GM06990 (cell line): Measurements from ENCODE around the gene HTR6.

Experiments used
- DNase-seq: peaks from one replicate; pipeline ENCODE4 v3.0.0-alpha.2; 2011; ENCODE audit not compliant: insufficient read length; ENCODE audit errors: extremely low read depth
- H3K27me3 ChIP-seq: replicated peaks from 2 replicates; pipeline ENCODE4 v1.6.0; 2011; ENCODE audit warnings: low read length; ENCODE audit not compliant: control insufficient read depth, insufficient read depth
- H3K36me3 ChIP-seq: 2 replicates; pipeline ENCODE4 v1.5.1; 2011; ENCODE audit warnings: low read length; ENCODE audit not compliant: control insufficient read depth, insufficient read depth
- H3K4me3 ChIP-seq: replicated peaks from 2 replicates; pipeline ENCODE4 v1.5.1; 2011; ENCODE audit warnings: low read depth, mild to moderate bottlenecking, control low read depth, low read length
- CTCF ChIP-seq: IDR thresholded peaks from 2 replicates; pipeline ENCODE4 v1.5.1; 2011; ENCODE audit warnings: low read length, control low read depth, mild to moderate bottlenecking, inconsistent platforms; ENCODE audit not compliant: insufficient read depth, poor library complexity, severe bottlenecking

Gene HTR6

GRCh38 chr1:19687414-19687813 lies 22.7 kb downstream of the HTR6 start:
- TF ChIP-seq CTCF = no peak
- Histone ChIP-seq H3K36me3 (no peaks in the 10 kb centered on the region; the same call in none of the 2 replicates), H3K27me3 (no peaks in the 10 kb centered on the region), H3K4me3 (no peak overlapping the region)
- no peak for DNase-seq

GRCh38 chr1:19688041-19688842 lies 23.6 kb downstream of the HTR6 start:
- Histone ChIP-seq H3K4me3 (no peak overlapping the region), H3K36me3 (no peaks in the 10 kb centered on the region; the same call in none of the 2 replicates), H3K27me3 (no peaks in the 10 kb centered on the region)
- no peak for DNase-seq
- no peak for TF ChIP-seq CTCF

- H3K4me3 ChIP-seq = no peak overlapping the region
- no peak for DNase-seq
- peaks cover 2% of the 10 kb centered on the region for H3K36me3 ChIP-seq
- no peaks in the 10 kb centered on the region for H3K27me3 ChIP-seq
- no peak for TF ChIP-seq CTCF
These were observed 24.5 kb downstream of the HTR6 start for GRCh38 chr1:19689085-19689757.

GRCh38 chr1:19689856-19690255 lies 25.2 kb downstream of the HTR6 start:
- DNase-seq = no peak
- H3K36me3 ChIP-seq = peaks cover 2% of the 10 kb centered on the region
- no peaks in the 10 kb centered on the region for H3K27me3 ChIP-seq
- no peak overlapping the region for H3K4me3 ChIP-seq
- no peak for TF ChIP-seq CTCF

- peaks cover 2% of the 10 kb centered on the region for H3K36me3 ChIP-seq
- no peak overlapping the region for H3K4me3 ChIP-seq
- TF ChIP-seq CTCF = no peak
- no peaks in the 10 kb centered on the region for H3K27me3 ChIP-seq
- DNase-seq = no peak
These were observed 25.7 kb downstream of the HTR6 start for GRCh38 chr1:19690342-19690741.
